HG03460 (cell line): ENCODE data around the gene HNRNPH2.

ENCODE experiments used
- ATAC-seq: cut with Tn5 transposase; IDR thresholded peaks from one replicate; pipeline ENCODE4 v1.9.1; 2021; ENCODE audit not compliant: unreplicated experiment

Gene HNRNPH2

GRCh38 chrX:101450961-101451360 is 42.9 kb downstream of the HNRNPH2 start:
- no peak for ATAC-seq

GRCh38 chrX:101452056-101452455 is 44.0 kb downstream of the HNRNPH2 start:
- ATAC-seq: no peak

- no peak for ATAC-seq
Measured at GRCh38 chrX:101460669-101461068, 52.6 kb downstream of the HNRNPH2 start.

GRCh38 chrX:101462892-101463291 is 54.9 kb downstream of the HNRNPH2 start:
- ATAC-seq: no peak
